T-helper 2 cell treated with Interferon-gamma antibody and Interleukin-4, amounts not matched to agents 100 ng/mL and 5 ng/mL, for 36 hours (primary cell): ENCODE results near the gene NGDN. TPM values are rescaled to one million over a fixed set of nuclear protein-coding genes. Genes with fewer than 3 reads are reported as not detected.

Source experiments
- intact Hi-C: fragments of 100-400 bp; cut with micrococcal nuclease; formaldehyde crosslinking; loops from one replicate; pipeline ENCODE4 v1.15.1; 2023
- total RNA-seq: library from RNA; stranded (reverse); gene quantifications from 2 replicates; pipeline ENCODE4 v1.2.3, GENCODE V29; 2022

The NGDN gene
- total RNA-seq, 1 donor from 2014 or later = 46.2 TPM

DNA sequence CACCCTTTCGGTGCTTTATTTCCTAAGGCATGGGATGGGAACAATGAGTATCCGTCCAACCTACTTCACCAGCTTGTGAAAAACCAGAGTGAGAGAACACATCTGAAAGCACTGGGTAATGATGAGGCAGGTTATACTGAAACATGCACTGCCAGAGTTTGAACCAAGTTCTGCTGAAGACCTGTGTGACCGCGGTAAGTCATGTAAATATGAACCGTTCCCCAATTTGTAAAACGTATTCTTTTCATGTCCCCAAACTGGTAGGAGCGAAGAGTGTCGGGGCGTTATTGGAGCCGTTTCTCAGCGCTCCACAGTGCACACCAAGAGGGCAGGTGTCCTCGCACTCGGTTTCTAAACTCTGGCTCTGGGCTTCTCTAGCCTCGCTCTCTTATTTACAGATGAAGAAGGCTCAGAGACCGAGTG is 788 bp upstream of the NGDN start:
- intact Hi-C loops = loop anchor here (1.0 to 5.0 kb wide), 7 partner anchors 83 to 679 kb away; partner anchors contain the start of genes ACIN1, AP1G2, C14orf119 and PABPN1

- intact Hi-C loops = loop anchor here (1.0 to 5.0 kb wide), 7 partner anchors 81 to 677 kb away; partner anchors contain the start of genes ACIN1, AP1G2, C14orf119 and PABPN1
These were observed 452 bp downstream of the NGDN start for GRCh38 chr14:23469906-23470403.

DNA sequence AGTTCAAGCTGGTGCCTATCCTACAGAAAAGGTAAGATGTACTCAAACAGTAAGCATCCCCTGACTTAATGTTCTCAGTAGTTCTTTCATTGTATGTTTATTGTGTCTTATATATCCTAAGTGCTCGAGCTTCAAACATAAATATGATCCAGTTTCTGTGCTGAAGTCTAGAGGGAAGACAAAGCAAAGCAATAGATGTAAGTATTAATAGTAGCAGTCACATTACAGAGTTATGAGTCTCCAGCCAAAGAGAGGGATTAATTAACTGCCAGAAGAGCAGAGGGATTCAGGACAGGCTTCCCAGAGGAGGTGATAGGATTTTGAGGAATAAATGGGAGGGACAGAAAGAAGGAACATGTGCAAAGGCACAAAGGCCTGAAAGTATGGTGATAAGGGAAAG is 1.4 kb downstream of the NGDN start:
- intact Hi-C loops = no loop called here

DNA sequence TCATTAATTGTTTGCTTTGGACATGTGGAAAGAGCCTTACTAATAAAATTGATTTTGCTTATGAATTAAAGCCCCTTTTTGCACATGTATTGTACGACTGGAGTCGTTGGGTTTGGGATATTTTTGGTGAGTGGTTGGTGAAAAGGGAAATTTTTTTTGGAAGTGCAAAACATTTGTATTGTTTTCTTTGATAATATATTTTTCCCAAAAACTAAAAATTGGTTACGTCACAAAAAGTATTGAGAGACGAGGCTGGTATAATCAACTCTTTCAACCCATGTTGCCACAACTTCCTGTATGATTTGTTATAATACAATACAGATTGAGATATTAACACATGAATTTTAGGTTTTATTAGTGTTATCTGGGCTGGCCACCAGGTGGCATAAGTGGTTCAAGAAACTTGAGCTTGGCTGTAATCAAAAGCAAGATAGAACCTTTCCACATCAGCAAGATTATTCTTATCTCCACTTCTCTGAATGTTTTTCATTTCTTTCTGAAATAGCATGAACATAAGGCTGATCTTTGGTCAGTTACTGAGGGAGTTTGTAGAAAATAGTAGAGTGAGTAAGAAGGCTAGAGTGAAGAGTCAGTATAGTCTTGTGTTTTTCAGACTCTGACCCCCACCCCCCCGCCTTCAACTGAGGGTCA is 8.7 kb downstream of the NGDN start:
- intact Hi-C loops = loop anchor here (1.0 kb wide), 2 partner anchors 61 to 84 kb away; no protein-coding TSS in a partner anchor

GRCh38 chr14:23481362-23481970 is 12.0 kb downstream of the NGDN start:
- intact Hi-C loops = no loop called here

DNA sequence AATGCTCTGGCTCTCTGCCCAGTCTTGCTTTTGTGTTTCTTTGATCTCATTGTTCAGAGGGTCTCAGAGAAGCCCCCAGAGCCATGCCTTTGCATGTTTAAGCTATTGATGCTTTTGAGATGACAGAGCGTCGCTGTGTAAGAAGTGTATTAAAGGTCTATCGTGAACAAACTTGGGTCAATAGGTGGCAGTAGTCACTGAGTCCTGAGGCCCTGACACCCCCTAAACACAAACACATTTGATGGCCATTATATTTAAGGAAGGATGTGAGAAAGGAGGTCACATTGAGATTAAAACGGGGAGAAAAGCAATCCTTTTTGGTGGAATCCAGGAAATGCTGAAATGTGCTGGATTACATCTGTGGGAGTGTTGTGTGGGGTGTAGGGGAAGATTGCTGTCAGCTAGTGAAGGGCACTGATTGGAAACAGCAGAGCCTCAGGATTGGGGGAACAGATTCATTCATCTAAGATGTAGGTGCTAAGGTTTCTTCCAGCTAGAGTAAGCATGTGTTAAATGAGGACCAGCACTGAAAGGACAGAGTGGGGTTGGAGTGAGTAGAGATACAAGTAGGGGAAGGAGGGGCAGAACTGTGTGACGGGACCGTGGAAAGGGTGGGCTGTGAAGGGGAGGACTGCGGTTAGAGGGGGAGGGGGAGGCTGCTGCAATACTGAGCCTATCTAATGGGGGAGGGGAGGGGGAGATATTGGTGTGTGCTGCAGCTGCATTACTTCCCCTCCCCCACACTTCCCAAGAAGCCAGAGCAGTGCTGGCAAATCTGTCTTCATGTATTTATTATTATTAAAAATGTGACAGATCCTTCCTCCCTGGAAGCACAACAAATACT is 12.7 kb downstream of the NGDN start:
- intact Hi-C loops = no loop called here

GRCh38 chr14:23482823-23483148 is 13.3 kb downstream of the NGDN start:
- intact Hi-C loops = no loop called here

- intact Hi-C loops = no loop called here
These were observed 13.8 kb downstream of the NGDN start for GRCh38 chr14:23483236-23483854.

GRCh38 chr14:23485326-23485725 is 15.8 kb downstream of the NGDN start:
- intact Hi-C loops = no loop called here

DNA sequence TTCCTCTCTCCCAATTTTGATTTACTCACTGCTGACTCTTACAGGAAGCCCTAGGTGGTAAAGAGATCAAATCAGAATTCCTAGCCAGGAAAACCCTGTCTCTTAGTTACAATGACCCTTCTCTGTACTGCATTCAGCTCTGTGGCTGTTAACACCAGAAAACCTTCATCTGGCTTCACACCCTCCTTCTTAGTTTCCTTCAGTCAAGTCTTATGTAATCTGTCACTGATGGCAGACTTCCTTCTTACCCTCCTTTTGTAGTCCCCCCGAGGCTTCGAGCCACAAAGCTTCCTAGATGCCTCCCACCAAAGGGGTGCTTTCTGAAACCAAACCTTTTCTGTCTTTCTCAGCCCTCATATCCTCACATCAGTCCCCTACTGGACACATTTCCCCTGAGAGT is 16.5 kb downstream of the NGDN start:
- intact Hi-C loops = no loop called here

GRCh38 chr14:23487216-23487615 is 17.7 kb downstream of the NGDN start:
- intact Hi-C loops = no loop called here

DNA sequence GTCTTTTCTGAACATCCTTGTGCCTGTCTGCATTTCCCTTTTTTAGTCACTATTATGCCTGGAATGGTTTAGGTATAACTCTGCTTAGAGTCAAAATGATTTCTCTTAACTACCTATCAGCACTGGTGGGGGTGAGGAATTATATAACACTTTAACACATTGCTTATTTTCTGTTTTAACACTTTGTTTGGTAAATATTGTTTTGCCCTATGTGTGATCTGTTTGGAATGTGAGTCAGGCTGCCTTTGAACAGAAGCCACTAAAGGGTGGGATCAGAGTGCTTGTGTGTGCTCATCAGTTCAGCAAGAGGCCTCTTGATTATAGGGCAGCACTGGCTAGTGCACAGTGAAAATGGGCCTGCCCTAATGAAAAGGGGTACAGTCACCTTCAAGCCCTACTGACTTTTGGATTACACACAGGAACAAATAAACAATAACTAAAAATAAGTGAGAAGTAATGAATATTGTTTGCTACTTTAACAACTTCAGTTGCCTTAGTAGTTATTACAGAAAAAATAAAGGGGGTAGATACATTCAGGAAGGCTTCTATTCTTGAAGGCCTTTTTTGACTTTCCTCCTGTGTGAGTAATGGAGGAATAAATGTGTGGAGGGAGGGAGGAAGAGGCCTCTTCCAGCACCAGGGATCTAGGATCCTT is 23.2 kb downstream of the NGDN start:
- intact Hi-C loops = no loop called here

DNA sequence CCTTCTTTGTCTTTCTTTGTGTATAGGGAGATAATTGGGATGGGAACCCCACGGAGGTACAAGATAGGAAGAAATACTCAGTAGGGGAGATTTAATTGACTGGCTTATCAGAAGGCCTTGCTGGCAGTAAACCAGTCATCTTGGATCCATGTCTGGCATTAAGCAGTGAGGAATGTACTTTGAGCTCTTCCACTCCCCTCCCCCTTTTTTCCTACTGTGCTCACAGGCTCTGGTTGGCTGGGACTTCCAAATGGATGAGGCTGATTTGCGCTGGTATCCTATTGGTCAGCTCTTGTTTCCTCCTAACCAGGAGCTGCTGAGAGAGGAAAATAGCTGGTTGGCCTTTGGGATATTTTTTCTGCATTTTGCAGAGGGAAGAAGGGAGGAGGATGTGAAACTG is 24.7 kb downstream of the NGDN start:
- intact Hi-C loops = no loop called here

GRCh38 chr14:23512156-23512555 is 42.7 kb downstream of the NGDN start:
- intact Hi-C loops = no loop called here

DNA sequence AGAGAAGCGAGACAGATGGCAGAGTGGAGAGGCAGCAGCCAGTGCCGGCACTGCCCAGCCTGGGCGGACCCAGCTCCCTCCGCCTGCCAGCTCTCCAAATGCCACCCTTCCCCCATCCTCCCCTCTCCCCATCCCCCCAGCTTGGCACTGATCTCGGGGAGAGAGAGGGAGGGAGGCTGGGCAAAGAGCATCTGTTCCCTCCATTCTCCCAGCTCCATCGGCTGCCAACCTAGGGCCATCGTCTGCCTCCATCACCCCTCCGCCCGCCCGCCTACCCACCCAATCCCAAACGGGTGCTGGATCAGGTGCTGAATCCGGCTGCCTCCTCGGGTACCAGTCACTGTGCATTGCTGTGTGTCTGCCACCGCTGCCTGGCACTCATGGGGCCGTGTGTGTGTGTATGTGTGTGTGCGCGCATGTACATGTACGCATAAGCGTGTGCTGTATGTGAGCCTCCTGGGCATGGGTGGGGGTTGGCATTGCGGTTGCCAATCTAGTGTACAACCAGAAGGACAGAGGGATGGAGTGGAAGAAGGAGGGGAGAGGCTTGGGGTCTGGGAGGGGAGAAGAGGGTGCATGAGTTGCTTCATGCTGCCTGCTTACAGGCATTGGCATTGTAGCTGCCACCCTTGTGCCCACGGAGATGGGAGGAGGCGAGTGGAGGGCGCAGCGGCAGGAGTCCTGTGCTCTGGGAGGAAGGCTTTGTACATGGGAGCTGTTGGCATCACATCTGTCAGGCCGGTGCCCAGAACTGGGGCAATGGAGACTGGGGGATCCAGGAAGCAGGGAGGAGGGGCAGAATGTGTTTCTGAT is 43.7 kb downstream of the NGDN start:
- intact Hi-C loops = no loop called here

- intact Hi-C loops = no loop called here
These were observed 44.5 kb downstream of the NGDN start for GRCh38 chr14:23513818-23514643.

GRCh38 chr14:23514644-23514957 is 45.1 kb downstream of the NGDN start:
- intact Hi-C loops = no loop called here

DNA sequence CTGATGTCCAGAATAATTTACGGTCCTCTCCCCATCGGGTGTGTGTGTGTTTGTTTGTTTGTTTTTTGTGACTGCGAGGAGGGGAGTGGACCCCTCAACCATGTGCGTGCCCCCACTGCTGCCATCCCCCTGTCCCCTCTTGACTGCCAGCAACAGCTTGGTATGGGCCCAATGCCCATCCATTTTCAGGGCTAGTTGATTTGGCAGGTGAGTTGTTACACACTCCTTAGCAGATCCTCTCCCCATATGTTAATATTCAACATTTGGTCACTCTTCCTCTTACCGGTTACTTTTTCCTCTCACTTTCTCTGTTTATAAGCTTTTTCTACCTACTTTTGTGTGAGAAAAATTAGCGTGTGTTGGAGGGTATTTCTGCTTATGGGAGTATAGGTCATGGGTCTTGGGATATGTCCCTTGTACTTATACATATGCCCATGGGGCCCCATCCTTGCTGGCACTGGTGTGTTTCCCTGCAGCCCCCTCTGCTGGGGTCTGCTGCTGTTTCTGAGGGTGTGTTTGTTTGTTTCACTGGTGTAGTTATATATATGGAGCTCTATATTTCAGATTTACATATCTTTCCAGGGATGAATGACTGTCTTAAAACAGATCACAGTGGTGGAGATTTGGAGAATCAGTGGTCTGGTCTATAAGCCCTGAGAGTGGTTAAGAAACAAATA is 48.3 kb downstream of the NGDN start:
- intact Hi-C loops = no loop called here

GRCh38 chr14:23518709-23519108 is 49.2 kb downstream of the NGDN start:
- intact Hi-C loops = no loop called here
